H9 (cell line): ENCODE data around the gene ZNF576. TPM values are rescaled to one million over a fixed set of nuclear protein-coding genes. Genes with fewer than 3 reads are reported as not detected.

Experiments
- DNase-seq: peaks from one replicate; pipeline ENCODE4 v3.0.0-alpha.2; 2017
- H2AFZ ChIP-seq: one replicate; pipeline ENCODE4 v1.6.1; 2013; ENCODE audit warnings: mild to moderate bottlenecking, low read length, control low read depth, moderate library complexity
- H2AK5ac ChIP-seq: 2 replicates; pipeline ENCODE4 v1.6.1; 2013; ENCODE audit warnings: low read length, control low read depth, mixed read lengths; ENCODE audit not compliant: insufficient read length
- H2BK120ac ChIP-seq: one replicate; pipeline ENCODE4 v1.6.1; 2013; ENCODE audit warnings: low read depth, mild to moderate bottlenecking, low read length, control low read depth, inconsistent platforms; ENCODE audit not compliant: poor library complexity, severe bottlenecking
- H2BK12ac ChIP-seq: 2 replicates; pipeline ENCODE4 v1.6.1; 2013; ENCODE audit warnings: low read length, control low read depth, mixed read lengths, low read depth; ENCODE audit not compliant: insufficient read length
- H2BK15ac ChIP-seq: 2 replicates; pipeline ENCODE4 v1.6.1; 2013; ENCODE audit warnings: low read depth, low read length, control low read depth
- H2BK20ac ChIP-seq: one replicate; pipeline ENCODE4 v1.6.1; 2013; ENCODE audit warnings: low read depth, mild to moderate bottlenecking, low read length, control low read depth, inconsistent platforms; ENCODE audit not compliant: poor library complexity, severe bottlenecking
- H2BK5ac ChIP-seq: 2 replicates; pipeline ENCODE4 v1.6.1; 2013; ENCODE audit warnings: low read length, control low read depth, mixed read lengths; ENCODE audit not compliant: insufficient read length
- H3K14ac ChIP-seq: 2 replicates; pipeline ENCODE4 v1.6.1; 2013; ENCODE audit warnings: low read length, control low read depth; ENCODE audit not compliant: insufficient read depth
- H3K18ac ChIP-seq: 2 replicates; pipeline ENCODE4 v1.6.1; 2013; ENCODE audit warnings: low read depth, mild to moderate bottlenecking, mixed read lengths, low read length, control low read depth; ENCODE audit not compliant: insufficient read length
- H3K23ac ChIP-seq: 2 replicates; pipeline ENCODE4 v1.6.1; 2013; ENCODE audit warnings: low read length, control low read depth, mixed read lengths, low read depth; ENCODE audit not compliant: insufficient read length
- H3K23me2 ChIP-seq: 2 replicates; pipeline ENCODE4 v1.6.1; 2013; ENCODE audit warnings: low read depth, mild to moderate bottlenecking, mixed read lengths, low read length, control low read depth; ENCODE audit not compliant: insufficient read length, poor library complexity, severe bottlenecking
- H3K27ac ChIP-seq: 2 replicates; pipeline ENCODE4 v1.5.1; 2013; ENCODE audit warnings: low read length, control low read depth, mixed read lengths, low read depth; ENCODE audit not compliant: insufficient read length
- H3K27me3 ChIP-seq: 2 replicates; pipeline ENCODE4 v1.6.1; 2013; ENCODE audit warnings: low read length, control low read depth, inconsistent platforms; ENCODE audit not compliant: insufficient read depth
- H3K4ac ChIP-seq: 2 replicates; pipeline ENCODE4 v1.6.1; 2013; ENCODE audit warnings: low read depth, mild to moderate bottlenecking, control low read depth, inconsistent platforms, low read length, moderate library complexity
- H3K4me1 ChIP-seq: 2 replicates; pipeline ENCODE4 v1.6.1; 2013; ENCODE audit warnings: low read length, control low read depth, inconsistent platforms; ENCODE audit not compliant: insufficient read depth
- H3K4me2 ChIP-seq: 2 replicates; pipeline ENCODE4 v1.6.1; 2013; ENCODE audit warnings: low read length, control low read depth, mixed read lengths; ENCODE audit not compliant: insufficient read length, insufficient read depth
- H3K56ac ChIP-seq: 2 replicates; pipeline ENCODE4 v1.6.1; 2013; ENCODE audit warnings: low read depth, mild to moderate bottlenecking, mixed read lengths, low read length, control low read depth; ENCODE audit not compliant: insufficient read length
- H3K79me1 ChIP-seq: 2 replicates; pipeline ENCODE4 v1.6.1; 2013; ENCODE audit warnings: low read depth, mild to moderate bottlenecking, moderate library complexity, low read length, control low read depth, inconsistent platforms; ENCODE audit not compliant: insufficient read depth, poor library complexity, severe bottlenecking
- H3K79me2 ChIP-seq: 2 replicates; pipeline ENCODE4 v1.6.1; 2013; ENCODE audit warnings: low read length, control low read depth, inconsistent platforms; ENCODE audit not compliant: insufficient read depth
- H3K9ac ChIP-seq: 2 replicates; pipeline ENCODE4 v1.6.1; 2013; ENCODE audit warnings: low read length, control low read depth, mixed read lengths; ENCODE audit not compliant: insufficient read length; ENCODE audit errors: extremely low read depth
- H3K9me3 ChIP-seq: one replicate; pipeline ENCODE4 v1.6.1; 2013; ENCODE audit warnings: low read depth, low read length, inconsistent platforms; ENCODE audit not compliant: control insufficient read depth
- H3T11ph ChIP-seq: one replicate; pipeline ENCODE4 v1.6.1; 2013; ENCODE audit warnings: mild to moderate bottlenecking, low read length, control low read depth, inconsistent platforms
- H4K20me1 ChIP-seq: one replicate; pipeline ENCODE4 v1.6.1; 2013; ENCODE audit not compliant: control insufficient read depth, insufficient read length, insufficient read depth
- H4K5ac ChIP-seq: 2 replicates; pipeline ENCODE4 v1.6.1; 2013; ENCODE audit warnings: low read depth, mild to moderate bottlenecking, mixed read lengths, low read length, control low read depth; ENCODE audit not compliant: insufficient read length
- H4K8ac ChIP-seq: replicated peaks from 2 replicates; pipeline ENCODE4 v1.6.1; 2013; ENCODE audit warnings: low read length, control low read depth, mixed read lengths, low read depth; ENCODE audit not compliant: insufficient read length
- H4K91ac ChIP-seq: 2 replicates; pipeline ENCODE4 v1.6.1; 2013; ENCODE audit warnings: low read depth, mild to moderate bottlenecking, moderate library complexity, mixed read lengths, low read length, control low read depth; ENCODE audit not compliant: insufficient read length
- H3K27ac Mint-ChIP-seq, 3 experiments: 2 replicates in 2 of 3; 3 replicates in 1 of 3; pipeline ENCODE4 v1.8.0; 2020 to 2021; ENCODE audit warnings: mixed read lengths in 3 of 3, mild to moderate bottlenecking in 1 of 3, moderate library complexity in 1 of 3
- H3K27me3 Mint-ChIP-seq: 2 replicates; pipeline ENCODE4 v1.8.0; 2021; ENCODE audit warnings: low read depth, mild to moderate bottlenecking, moderate library complexity, mixed read lengths
- H3K36me3 Mint-ChIP-seq, 3 experiments: 2 replicates in 2 of 3; 3 replicates in 1 of 3; pipeline ENCODE4 v1.8.0; 2020 to 2021; ENCODE audit warnings: low read depth in 3 of 3, mixed read lengths in 3 of 3; ENCODE audit not compliant: insufficient read depth in 1 of 3
- H3K4me1 Mint-ChIP-seq, 2 experiments: 2 replicates each; pipeline ENCODE4 v1.8.0; 2020; ENCODE audit warnings: mixed read lengths in 2 of 2
- H3K4me3 Mint-ChIP-seq, 2 experiments: 2 replicates in 1 of 2; 3 replicates in 1 of 2; pipeline ENCODE4 v1.8.0; 2020 to 2021; ENCODE audit warnings: mild to moderate bottlenecking in 2 of 2, mixed read lengths in 2 of 2, moderate library complexity in 1 of 2
- H3K9me3 Mint-ChIP-seq, 2 experiments: 2 replicates in 1 of 2; 3 replicates in 1 of 2; pipeline ENCODE4 v1.8.0; 2020; ENCODE audit warnings: mild to moderate bottlenecking in 2 of 2, mixed read lengths in 2 of 2, moderate library complexity in 1 of 2
- WGBS: extraction: QIAGEN DNeasy Blood & Tissue Kit; methylation state at CpG from one replicate; pipeline ENCODE4 v1.1.7; 2013; ENCODE audit warnings: missing lambda C conversion rate, low lambda C conversion rate, mixed read lengths; ENCODE audit not compliant: insufficient read length; ENCODE audit errors: extremely low coverage; 5-methylcytosine and 5-hydroxymethylcytosine counted together
- total RNA-seq: library from RNA; stranded (reverse); gene quantifications from 2 replicates; pipeline ENCODE4 v1.2.1, GENCODE V29; 2021
- TF ChIP-seq, protein P1 (sequence below): fragments of 200-600 bp; sonication (generic); conservative IDR thresholded peaks from 3 replicates; pipeline ENCODE4 v1.8.0; 2021; ENCODE audit warnings: antibody characterized with exemption, mild to moderate bottlenecking

ZNF576 gene
- total RNA-seq, 1 experiment from 2014 or later, result 19.7 TPM

DNA sequence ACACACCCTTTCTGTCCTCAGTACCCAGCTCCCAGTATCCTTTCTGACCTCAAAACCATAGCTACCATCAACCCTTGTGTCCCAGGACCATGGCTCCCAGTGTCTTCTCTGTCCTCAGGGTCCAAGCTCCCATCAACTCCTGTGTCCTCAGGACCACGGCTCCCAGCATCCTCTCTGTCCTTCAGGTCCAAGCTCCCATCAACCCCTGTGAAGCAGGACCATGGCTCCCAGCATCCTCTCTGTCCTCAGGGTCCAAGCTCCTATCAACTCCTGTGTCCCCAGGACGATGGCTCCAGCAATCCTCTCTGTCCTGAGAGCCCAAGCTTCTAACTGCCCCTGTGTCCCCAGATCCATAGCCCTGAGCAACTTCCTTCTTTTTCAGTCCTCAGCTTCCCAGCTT lies 44.9 kb downstream of the ZNF576 start:
- Histone ChIP-seq H3K4me1 (peaks cover 2% of the 10 kb centered on the region; the same call in 1 of the 2 replicates), H3K4ac (no peak overlapping the region), H2BK5ac (no peak overlapping the region), H3K79me2 (no peaks in the 10 kb centered on the region), H2BK15ac (no peak overlapping the region), H3K9ac (no peak overlapping the region), H2BK20ac (no peak overlapping the region), H3K9me3 (no peaks in the 10 kb centered on the region), H3K4me2 (no peak overlapping the region), H4K91ac (no peak overlapping the region), H3K23ac (no peak overlapping the region), H4K5ac (no peak overlapping the region), H4K20me1 (no peaks in the 10 kb centered on the region), H2BK120ac (no peak overlapping the region), H2AFZ (no peak overlapping the region), H3K79me1 (no peaks in the 10 kb centered on the region), H2AK5ac (no peak overlapping the region), H3K14ac (no peak overlapping the region), H2BK12ac (no peak overlapping the region), H3K18ac (no peak overlapping the region), H3K27ac (no peak overlapping the region), H3K27me3 (peaks cover 24% of the 10 kb centered on the region; the same call in 1 of the 2 replicates), H4K8ac (no peak overlapping the region), H3T11ph (no peak overlapping the region), H3K23me2 (peaks cover 13% of the 10 kb centered on the region), H3K56ac (no peak overlapping the region)
- Mint-ChIP-seq H3K9me3 (peaks cover 6 to 7% of the 10 kb centered on the region in 2 experiments; a peak in 3 of 5 replicates), H3K27me3 (peaks cover 70% of the 10 kb centered on the region), H3K4me3 (peak overlapping the region; percentile 54 to 77), H3K4me1 (peaks cover 12 to 29% of the 10 kb centered on the region in 2 experiments), H3K36me3 (peaks cover 2 to 9% (median 5%) of the 10 kb centered on the region in 3 experiments; a peak in 5 of 7 replicates), H3K27ac (no peak overlapping the region)
- DNase-seq, result no peak
- TF ChIP-seq, protein P1, sequence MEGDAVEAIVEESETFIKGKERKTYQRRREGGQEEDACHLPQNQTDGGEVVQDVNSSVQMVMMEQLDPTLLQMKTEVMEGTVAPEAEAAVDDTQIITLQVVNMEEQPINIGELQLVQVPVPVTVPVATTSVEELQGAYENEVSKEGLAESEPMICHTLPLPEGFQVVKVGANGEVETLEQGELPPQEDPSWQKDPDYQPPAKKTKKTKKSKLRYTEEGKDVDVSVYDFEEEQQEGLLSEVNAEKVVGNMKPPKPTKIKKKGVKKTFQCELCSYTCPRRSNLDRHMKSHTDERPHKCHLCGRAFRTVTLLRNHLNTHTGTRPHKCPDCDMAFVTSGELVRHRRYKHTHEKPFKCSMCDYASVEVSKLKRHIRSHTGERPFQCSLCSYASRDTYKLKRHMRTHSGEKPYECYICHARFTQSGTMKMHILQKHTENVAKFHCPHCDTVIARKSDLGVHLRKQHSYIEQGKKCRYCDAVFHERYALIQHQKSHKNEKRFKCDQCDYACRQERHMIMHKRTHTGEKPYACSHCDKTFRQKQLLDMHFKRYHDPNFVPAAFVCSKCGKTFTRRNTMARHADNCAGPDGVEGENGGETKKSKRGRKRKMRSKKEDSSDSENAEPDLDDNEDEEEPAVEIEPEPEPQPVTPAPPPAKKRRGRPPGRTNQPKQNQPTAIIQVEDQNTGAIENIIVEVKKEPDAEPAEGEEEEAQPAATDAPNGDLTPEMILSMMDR, result no peak
- no CpG with 5 or more reads among the region's 2 CpGs for WGBS
